Renal pelvis (tissue), 4 donors: ENCODE data around the gene SORBS1. TPM values are rescaled to one million over a fixed set of nuclear protein-coding genes. Genes with fewer than 3 reads are reported as not detected.

Experiments used
- DNase-seq: peaks from one replicate; pipeline ENCODE4 v3.0.0-alpha.2; 2013
- polyA plus RNA-seq, 3 donors: library from polyadenylated mRNA; unstranded; fragments of 120-200 nt; gene quantifications; one replicate each; pipeline ENCODE4 v1.2.1, GENCODE V29; 2013; ENCODE audit not compliant: insufficient read length in 3 of 3

SORBS1 gene
- polyA plus RNA-seq, 3 donors: 27.0 to 35.1 (median 28.2) TPM

GRCh38 chr10:95414844-95415485, 146.2 kb downstream of the SORBS1 start:
- no peak for DNase-seq

DNA sequence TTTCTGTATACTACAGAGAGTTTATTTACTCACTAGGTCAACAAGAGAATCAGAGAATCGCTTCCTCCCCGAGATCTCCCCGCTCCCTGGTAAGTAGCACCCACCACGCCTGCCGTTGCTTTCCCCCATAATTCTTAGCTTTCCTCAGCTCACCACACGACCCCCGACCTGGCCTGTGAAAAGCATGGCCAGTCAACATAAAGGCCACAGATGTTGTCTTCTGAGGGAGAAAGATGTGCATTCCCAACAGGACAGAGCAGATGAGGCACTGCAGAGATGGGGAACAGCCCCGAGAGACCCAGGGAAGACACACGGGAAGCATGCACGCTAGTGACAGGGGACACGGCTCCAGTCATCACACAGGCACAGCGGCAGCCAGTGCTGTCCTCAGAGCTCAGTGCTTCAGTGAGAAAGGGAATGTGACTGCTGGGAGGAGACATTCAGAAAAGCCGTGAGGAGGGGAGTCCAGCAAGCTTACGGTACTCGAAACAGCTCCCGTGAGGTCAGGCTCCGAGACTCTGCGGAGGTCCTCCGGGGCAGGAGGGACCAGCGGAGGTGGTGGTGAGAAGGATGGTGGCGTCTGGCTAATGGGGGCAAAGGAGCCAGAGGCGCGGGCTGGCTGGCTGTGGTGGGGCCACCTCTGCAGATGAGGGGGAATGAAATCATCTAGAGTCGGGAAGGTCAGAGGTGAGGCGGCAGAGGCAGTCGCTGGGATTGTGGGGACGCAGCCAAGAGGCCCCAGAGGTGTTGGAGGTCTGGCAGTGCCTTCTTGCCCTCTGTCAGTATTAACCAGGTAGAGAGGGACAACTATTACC, 146.9 kb downstream of the SORBS1 start:
- no peak for DNase-seq

DNA sequence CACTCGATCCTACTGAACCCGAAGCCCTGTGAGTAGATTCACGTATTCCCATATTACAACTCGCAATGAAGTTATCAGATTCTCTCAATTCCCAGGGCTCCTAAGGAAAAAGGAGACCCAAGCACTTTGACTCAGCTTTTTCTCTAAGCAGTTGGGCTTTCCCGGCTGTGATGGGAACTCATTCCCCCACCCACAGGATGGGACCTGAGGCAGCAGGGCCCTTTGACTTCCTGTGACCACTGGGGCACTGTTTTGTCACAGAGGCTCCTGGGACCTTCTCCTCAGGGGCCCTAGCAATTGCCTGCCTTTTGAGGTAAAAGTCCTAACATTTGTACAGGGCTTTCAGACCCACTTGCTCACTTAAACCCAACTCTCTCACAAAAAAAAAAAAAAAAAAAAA, 147.6 kb downstream of the SORBS1 start:
- no peak for DNase-seq

GRCh38 chr10:95411635-95412034, 149.5 kb downstream of the SORBS1 start:
- no peak for DNase-seq

GRCh38 chr10:95408983-95409873, 151.9 kb downstream of the SORBS1 start:
- no peak for DNase-seq

- no peak for DNase-seq
These were observed 152.8 kb downstream of the SORBS1 start for GRCh38 chr10:95408148-95408960.

DNA sequence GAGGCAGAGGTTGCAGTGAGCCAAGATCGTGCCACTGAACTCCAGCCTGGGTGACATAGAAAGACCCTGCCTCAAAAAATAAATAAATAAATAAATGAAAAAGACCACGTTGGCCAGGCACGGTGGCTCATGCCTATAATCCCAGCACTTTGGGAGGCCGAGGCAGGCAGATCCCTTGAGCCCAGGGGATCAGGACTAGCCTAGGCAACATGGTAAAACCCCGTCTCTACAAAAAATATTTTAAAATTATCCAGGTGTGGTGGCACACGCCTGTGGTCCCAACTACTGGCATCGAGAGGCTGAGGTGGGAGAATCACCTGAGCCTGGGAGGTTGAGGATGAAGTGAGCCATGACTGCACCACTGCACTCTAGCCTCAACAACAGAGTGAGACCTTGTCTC, 153.6 kb downstream of the SORBS1 start:
- no peak for DNase-seq

GRCh38 chr10:95406651-95407280, 154.4 kb downstream of the SORBS1 start:
- no peak for DNase-seq

- DNase-seq: no peak
These were observed 155.5 kb downstream of the SORBS1 start for GRCh38 chr10:95405655-95406054.

DNA sequence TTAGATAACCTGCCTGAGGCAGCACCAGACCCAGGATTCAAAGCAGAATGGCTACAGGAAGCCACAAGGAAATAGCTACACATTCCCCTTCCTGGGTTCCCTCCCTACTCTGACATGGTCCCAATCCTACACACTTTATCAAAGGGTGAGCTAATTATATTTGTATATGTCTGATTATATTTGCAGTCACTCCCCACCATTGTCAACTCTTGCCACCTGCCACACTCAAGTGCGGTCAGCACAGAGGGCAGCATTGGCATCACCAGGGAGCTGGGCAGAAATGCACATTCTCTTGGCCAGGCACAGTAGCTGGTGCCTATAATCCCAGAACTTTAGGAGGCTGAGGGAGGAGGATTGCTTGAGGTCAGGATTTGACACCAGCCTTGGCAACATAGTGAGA, 156.3 kb downstream of the SORBS1 start:
- no peak for DNase-seq

GRCh38 chr10:95404462-95404858, 156.7 kb downstream of the SORBS1 start:
- no peak for DNase-seq

GRCh38 chr10:95403700-95404461, 157.3 kb downstream of the SORBS1 start:
- DNase-seq: no peak

GRCh38 chr10:95401704-95402469, 159.3 kb downstream of the SORBS1 start:
- DNase-seq: no peak

GRCh38 chr10:95400787-95401186, 160.4 kb downstream of the SORBS1 start:
- DNase-seq: no peak

- DNase-seq: peak; percentile 30
These were observed 162.0 kb downstream of the SORBS1 start for GRCh38 chr10:95399183-95399582.

GRCh38 chr10:95397747-95398146, 163.4 kb downstream of the SORBS1 start:
- no peak for DNase-seq

- DNase-seq: no peak
These were observed 165.2 kb downstream of the SORBS1 start for GRCh38 chr10:95395947-95396449.

- DNase-seq: no peak
These were observed 166.8 kb downstream of the SORBS1 start for GRCh38 chr10:95394161-95394880.
